Measurements from ENCODE around the gene CARHSP1.

CARHSP1 gene

DNA sequence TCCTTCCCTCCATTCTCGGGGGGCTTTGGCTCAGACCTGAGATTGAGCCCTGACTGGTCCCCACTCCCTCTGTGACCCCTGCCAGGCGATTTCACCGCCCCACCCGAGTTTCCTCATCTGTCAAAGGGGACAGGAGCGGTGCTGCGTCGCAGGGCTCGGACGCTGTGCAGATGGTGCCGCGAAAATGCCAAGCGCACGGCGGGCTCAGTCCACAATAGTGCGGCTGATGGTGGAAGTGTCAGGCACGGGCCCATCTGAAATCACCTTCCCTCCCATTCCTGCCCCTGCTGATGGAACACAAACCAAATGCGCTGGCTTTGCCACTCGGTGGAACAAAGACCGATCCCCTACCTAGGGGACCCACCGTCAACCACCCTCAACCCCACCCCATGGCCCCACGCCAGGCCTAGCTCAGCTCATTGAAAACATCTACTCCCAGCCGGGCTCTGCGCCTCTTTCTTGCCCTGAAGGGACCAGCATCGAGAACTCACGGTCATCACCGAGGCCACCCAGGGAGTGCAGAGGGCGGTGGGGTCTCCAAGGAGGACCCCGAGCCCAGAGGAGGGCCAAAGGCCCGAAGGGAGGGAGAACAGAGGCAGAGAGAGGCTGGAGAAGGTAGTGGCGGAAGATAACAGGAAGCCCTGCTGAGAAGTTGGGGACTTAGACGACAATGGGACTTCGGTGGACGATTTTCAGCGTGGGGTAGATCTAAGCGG is 1.4 kb downstream of the CARHSP1 start:
- Histone ChIP-seq H3K4me3 (ENCODE audit: low read length) (peak overlapping the region; percentile 22), H4K8ac (ENCODE audit: low read depth, low read length) (no peak overlapping the region), H3K27ac (ENCODE audit: low read depth, low read length) (peak overlapping the region; percentile 96), H2BK120ac (ENCODE audit: low read depth, low read length) (no peak overlapping the region), H3K4me2 (ENCODE audit: low read length) (peak overlapping the region; percentile 100), H3K4ac (ENCODE audit: low read depth, low read length) (no peak overlapping the region), H2BK5ac (ENCODE audit: low read length) (peak overlapping the region; percentile 17), H3K36me3 (ENCODE audit: control insufficient read depth, insufficient read depth, low read length) (no peaks in the 10 kb centered on the region), H3K4me1 (ENCODE audit: control insufficient read depth, low read depth, low read length) (peaks cover 20% of the 10 kb centered on the region), H3K79me2 (ENCODE audit: control insufficient read depth, insufficient read depth, low read length) (peaks cover 53% of the 10 kb centered on the region), H3K9ac (ENCODE audit: low read length) (peak overlapping the region; percentile 98), H3K27me3 (ENCODE audit: insufficient read depth, low read length, poor library complexity) (no peaks in the 10 kb centered on the region), H3K23ac (ENCODE audit: low read length) (peak overlapping the region; percentile 83), H2AK5ac (ENCODE audit: low read length) (peak overlapping the region; percentile 8), H3K56ac (ENCODE audit: low read length) (peak overlapping the region; percentile 92), H3K79me1 (ENCODE audit: low read length) (peaks cover 22% of the 10 kb centered on the region), H4K5ac (ENCODE audit: low read length) (no peak overlapping the region), H2BK15ac (replicated peaks; ENCODE audit: low read depth) (no peak overlapping the region), H3K18ac (ENCODE audit: low read length) (peak overlapping the region; percentile 89)
- peak; percentile 65 for DNase-seq
- no CpG with 5 or more reads among the region's 35 CpGs for WGBS (ENCODE audit: extremely low coverage, insufficient coverage, low lambda C conversion rate)

DNA sequence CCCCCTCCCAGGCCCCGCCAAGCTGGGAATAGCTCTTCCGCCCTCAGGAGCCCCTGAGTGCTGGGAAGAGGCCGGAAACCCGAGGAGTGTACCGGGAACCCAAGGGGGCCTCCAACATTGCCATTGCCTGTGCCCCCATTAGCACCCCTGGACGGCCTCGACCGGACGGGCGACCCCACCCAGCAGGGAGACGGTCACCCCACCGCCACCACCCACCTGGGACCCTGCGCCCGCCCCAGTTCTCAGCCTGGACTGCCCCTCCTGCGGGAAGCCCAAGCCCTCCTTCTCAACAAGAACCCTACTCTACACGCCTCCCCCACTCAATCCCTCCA is 2.0 kb downstream of the CARHSP1 start:
- no CpG with 5 or more reads among the region's 16 CpGs for WGBS (ENCODE audit: extremely low coverage, insufficient coverage, low lambda C conversion rate)

DNA sequence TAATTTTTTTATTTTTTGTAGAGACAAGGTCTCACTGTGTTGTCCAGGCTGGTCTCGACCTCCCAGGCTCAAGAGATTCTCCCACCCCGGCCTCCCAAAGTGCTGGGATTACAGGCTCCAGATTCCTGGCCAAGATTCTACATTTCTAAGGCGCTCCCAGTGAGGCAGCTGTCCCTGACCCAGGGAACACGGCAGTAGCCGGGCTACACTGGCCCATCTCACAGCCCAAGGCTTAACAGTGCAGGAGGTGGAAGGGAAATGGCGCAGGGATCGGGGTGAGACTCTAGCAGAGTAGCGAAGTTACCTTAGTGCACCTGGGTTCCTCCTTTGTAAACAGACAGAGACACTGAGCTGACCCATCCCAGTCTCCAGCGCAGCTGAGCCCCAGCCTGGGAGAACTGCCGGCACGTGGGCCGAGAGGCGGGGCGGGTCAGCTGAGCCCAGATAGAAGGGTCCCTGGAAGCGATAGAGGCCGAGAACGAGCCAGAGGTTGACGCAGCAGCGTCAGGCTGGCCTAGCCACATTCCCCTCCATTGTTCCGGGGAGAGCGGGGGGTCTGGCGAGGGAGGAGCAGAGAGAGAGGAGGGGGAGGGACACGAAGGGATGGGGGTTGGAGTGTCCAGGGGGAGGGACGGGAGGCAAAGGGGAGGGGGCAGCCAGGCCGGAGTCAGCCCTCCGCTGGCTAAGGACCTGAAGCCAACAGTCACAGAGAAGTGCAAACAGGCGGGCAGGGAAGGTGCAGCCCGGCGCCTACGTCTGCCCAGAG is 2.5 kb downstream of the CARHSP1 start:
- H3K79me1 ChIP-seq (ENCODE audit: low read length), result peaks cover 27% of the 10 kb centered on the region
- peak; percentile 98 for DNase-seq
- H3K27ac ChIP-seq (ENCODE audit: low read depth, low read length), result peak overlapping the region; percentile 96

More for the DNA sequence above, 2.0 kb downstream of the CARHSP1 start:
- Histone ChIP-seq H3K18ac (ENCODE audit: low read length) (peak overlapping the region; percentile 11), H3K4me1 (ENCODE audit: control insufficient read depth, low read depth, low read length) (peaks cover 20% of the 10 kb centered on the region), H3K4ac (ENCODE audit: low read depth, low read length) (no peak overlapping the region), H3K79me2 (ENCODE audit: control insufficient read depth, insufficient read depth, low read length) (peaks cover 58% of the 10 kb centered on the region), H3K27ac (ENCODE audit: low read depth, low read length) (peak overlapping the region; percentile 96), H3K36me3 (ENCODE audit: control insufficient read depth, insufficient read depth, low read length) (no peaks in the 10 kb centered on the region), H4K5ac (ENCODE audit: low read length) (no peak overlapping the region), H3K27me3 (ENCODE audit: insufficient read depth, low read length, poor library complexity) (no peaks in the 10 kb centered on the region), H2AK5ac (ENCODE audit: low read length) (peak overlapping the region; percentile 8), H3K56ac (ENCODE audit: low read length) (peak overlapping the region; percentile 92), H3K4me2 (ENCODE audit: low read length) (peak overlapping the region; percentile 100), H4K8ac (ENCODE audit: low read depth, low read length) (no peak overlapping the region), H3K9ac (ENCODE audit: low read length) (peak overlapping the region; percentile 98), H3K4me3 (ENCODE audit: low read length) (peak overlapping the region; percentile 22), H3K79me1 (ENCODE audit: low read length) (peaks cover 24% of the 10 kb centered on the region), H2BK15ac (replicated peaks; ENCODE audit: low read depth) (no peak overlapping the region), H2BK5ac (ENCODE audit: low read length) (peak overlapping the region; percentile 17), H2BK120ac (ENCODE audit: low read depth, low read length) (no peak overlapping the region), H3K23ac (ENCODE audit: low read length) (no peak overlapping the region)
- DNase-seq, result no peak

DNA sequence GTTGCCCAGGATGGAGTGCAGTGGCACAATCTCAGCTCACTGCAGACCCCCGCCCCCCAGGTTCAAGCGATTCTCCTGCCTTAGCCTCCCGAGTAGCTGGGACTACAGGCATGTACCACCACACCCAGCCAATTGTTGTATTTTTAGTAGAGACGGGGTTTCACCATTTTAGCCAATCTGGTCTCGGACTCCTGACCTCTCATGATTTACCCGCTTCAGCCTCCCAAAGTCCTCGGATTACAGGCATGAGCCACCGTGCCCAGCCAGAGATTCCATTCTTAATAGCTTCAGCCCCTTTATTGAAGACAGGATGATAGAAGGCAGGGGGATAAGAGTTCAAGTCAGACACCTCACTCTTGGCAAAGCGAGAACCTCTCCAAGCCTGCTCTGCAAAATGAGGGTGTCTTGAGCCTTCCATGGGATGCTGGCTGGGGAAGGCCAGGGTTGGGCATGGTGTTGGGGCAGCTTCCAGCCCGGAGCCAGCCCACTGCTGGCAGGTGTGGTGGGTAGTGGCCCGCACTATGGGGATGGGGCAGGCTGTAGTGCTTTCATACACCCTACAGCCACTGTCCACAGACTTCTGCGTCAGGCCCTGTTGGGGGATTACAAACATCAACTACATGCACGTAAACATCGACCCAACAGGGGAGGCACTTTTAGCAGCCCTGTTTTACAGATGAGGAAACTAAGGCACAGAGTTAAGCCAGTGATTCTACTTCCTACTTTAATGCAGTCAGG is 3.5 kb downstream of the CARHSP1 start:
- WGBS (ENCODE audit: extremely low coverage, insufficient coverage, low lambda C conversion rate), result no CpG with 5 or more reads among the region's 14 CpGs

More for the DNA sequence above, 2.5 kb downstream of the CARHSP1 start:
- Histone ChIP-seq H3K36me3 (ENCODE audit: control insufficient read depth, insufficient read depth, low read length) (no peaks in the 10 kb centered on the region), H2BK120ac (ENCODE audit: low read depth, low read length) (no peak overlapping the region), H3K4me1 (ENCODE audit: control insufficient read depth, low read depth, low read length) (peaks cover 20% of the 10 kb centered on the region), H3K18ac (ENCODE audit: low read length) (peak overlapping the region; percentile 31), H3K23ac (ENCODE audit: low read length) (no peak overlapping the region), H3K4me2 (ENCODE audit: low read length) (peak overlapping the region; percentile 100), H4K8ac (ENCODE audit: low read depth, low read length) (no peak overlapping the region), H2BK15ac (replicated peaks; ENCODE audit: low read depth) (no peak overlapping the region), H3K56ac (ENCODE audit: low read length) (peak overlapping the region; percentile 92), H4K5ac (ENCODE audit: low read length) (no peak overlapping the region), H3K9ac (ENCODE audit: low read length) (peak overlapping the region; percentile 98), H3K79me2 (ENCODE audit: control insufficient read depth, insufficient read depth, low read length) (peaks cover 62% of the 10 kb centered on the region), H3K4me3 (ENCODE audit: low read length) (peak overlapping the region; percentile 22), H2AK5ac (ENCODE audit: low read length) (no peak overlapping the region), H2BK5ac (ENCODE audit: low read length) (no peak overlapping the region), H3K4ac (ENCODE audit: low read depth, low read length) (no peak overlapping the region), H3K27me3 (ENCODE audit: insufficient read depth, low read length, poor library complexity) (no peaks in the 10 kb centered on the region)
- WGBS (ENCODE audit: extremely low coverage, insufficient coverage, low lambda C conversion rate), result no CpG with 5 or more reads among the region's 30 CpGs

DNA sequence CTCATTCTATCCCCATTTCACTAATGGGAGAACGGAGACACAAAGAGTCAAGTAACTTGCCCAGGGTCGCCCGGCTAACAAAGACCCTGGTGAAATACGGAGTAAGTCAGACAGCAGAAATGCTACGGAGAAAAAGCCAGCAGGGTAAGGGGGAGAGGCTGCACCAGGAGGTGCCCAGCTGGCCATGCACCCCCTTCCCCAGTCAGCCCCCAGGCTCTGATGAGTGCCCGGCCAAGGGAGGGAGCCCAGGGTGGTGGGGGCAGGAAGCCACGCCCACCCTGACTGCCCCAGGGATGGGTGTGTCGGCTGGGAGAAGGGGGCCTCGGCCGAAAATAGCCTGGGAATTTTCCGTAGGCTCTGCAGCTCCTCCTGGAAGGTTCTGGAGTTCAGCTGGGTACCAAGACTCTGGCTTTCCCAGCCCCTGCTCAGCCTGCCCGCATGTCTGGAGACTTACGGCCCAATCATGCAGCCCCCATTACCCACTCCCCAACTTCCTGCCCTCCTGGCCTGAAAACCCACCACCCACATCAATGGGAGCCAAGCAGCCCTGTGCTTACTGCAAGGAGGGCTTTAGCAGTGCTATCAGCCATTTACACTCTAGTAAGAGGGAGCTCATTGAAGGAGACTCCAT is 4.2 kb downstream of the CARHSP1 start:
- peaks cover 20% of the 10 kb centered on the region for H3K4me1 ChIP-seq (ENCODE audit: control insufficient read depth, low read depth, low read length)

More for the DNA sequence above, 3.5 kb downstream of the CARHSP1 start:
- Histone ChIP-seq H3K18ac (ENCODE audit: low read length) (no peak overlapping the region), H3K79me2 (ENCODE audit: control insufficient read depth, insufficient read depth, low read length) (peaks cover 68% of the 10 kb centered on the region), H3K27me3 (ENCODE audit: insufficient read depth, low read length, poor library complexity) (no peaks in the 10 kb centered on the region), H4K8ac (ENCODE audit: low read depth, low read length) (no peak overlapping the region), H4K5ac (ENCODE audit: low read length) (no peak overlapping the region), H3K4me1 (ENCODE audit: control insufficient read depth, low read depth, low read length) (peaks cover 20% of the 10 kb centered on the region), H2BK15ac (replicated peaks; ENCODE audit: low read depth) (no peak overlapping the region), H3K27ac (ENCODE audit: low read depth, low read length) (peak overlapping the region; percentile 12), H3K56ac (ENCODE audit: low read length) (peak overlapping the region; percentile 76), H3K36me3 (ENCODE audit: control insufficient read depth, insufficient read depth, low read length) (no peaks in the 10 kb centered on the region), H3K23ac (ENCODE audit: low read length) (peak overlapping the region; percentile 48), H2BK5ac (ENCODE audit: low read length) (no peak overlapping the region), H3K9ac (ENCODE audit: low read length) (peak overlapping the region; percentile 24), H3K4ac (ENCODE audit: low read depth, low read length) (no peak overlapping the region), H3K79me1 (ENCODE audit: low read length) (peaks cover 29% of the 10 kb centered on the region), H2BK120ac (ENCODE audit: low read depth, low read length) (no peak overlapping the region), H3K4me2 (ENCODE audit: low read length) (no peak overlapping the region), H2AK5ac (ENCODE audit: low read length) (no peak overlapping the region), H3K4me3 (ENCODE audit: low read length) (no peak overlapping the region)
- DNase-seq, result no peak

More for the DNA sequence above, 4.2 kb downstream of the CARHSP1 start:
- no peak overlapping the region for H2BK120ac ChIP-seq (ENCODE audit: low read depth, low read length)
- H2BK15ac ChIP-seq (replicated peaks; ENCODE audit: low read depth), result no peak overlapping the region
- no CpG with 5 or more reads among the region's 13 CpGs for WGBS (ENCODE audit: extremely low coverage, insufficient coverage, low lambda C conversion rate)
- H4K5ac ChIP-seq (ENCODE audit: low read length), result no peak overlapping the region
- H3K18ac ChIP-seq (ENCODE audit: low read length), result peak overlapping the region; percentile 6
- no peak overlapping the region for H4K8ac ChIP-seq (ENCODE audit: low read depth, low read length)
- no peak overlapping the region for H2BK5ac ChIP-seq (ENCODE audit: low read length)
- DNase-seq, result peak; percentile 40
- H3K4me3 ChIP-seq (ENCODE audit: low read length), result no peak overlapping the region
- peak overlapping the region; percentile 22 for H3K27ac ChIP-seq (ENCODE audit: low read depth, low read length)
- H3K9ac ChIP-seq (ENCODE audit: low read length), result peak overlapping the region; percentile 58
- no peak overlapping the region for H2AK5ac ChIP-seq (ENCODE audit: low read length)
- no peaks in the 10 kb centered on the region for H3K27me3 ChIP-seq (ENCODE audit: insufficient read depth, low read length, poor library complexity)
- H3K4ac ChIP-seq (ENCODE audit: low read depth, low read length), result no peak overlapping the region
- peak overlapping the region; percentile 76 for H3K56ac ChIP-seq (ENCODE audit: low read length)
- H3K79me2 ChIP-seq (ENCODE audit: control insufficient read depth, insufficient read depth, low read length), result peaks cover 73% of the 10 kb centered on the region
- H3K4me2 ChIP-seq (ENCODE audit: low read length), result no peak overlapping the region
- no peaks in the 10 kb centered on the region for H3K36me3 ChIP-seq (ENCODE audit: control insufficient read depth, insufficient read depth, low read length)
- peaks cover 31% of the 10 kb centered on the region for H3K79me1 ChIP-seq (ENCODE audit: low read length)
- H3K23ac ChIP-seq (ENCODE audit: low read length), result peak overlapping the region; percentile 29

Measured in mesendoderm (in vitro differentiated cells).